COLO668 (cell line): ENCODE results near the gene CNFN.
"Not testable (repeated sequence)": the region's sequence is repeated elsewhere in the genome, so short reads cannot be mapped to it uniquely, and the experiment has no call there.

Experiments used
- DNase-seq: peaks from one replicate; lab custom pipeline; 2025; ENCODE audit not compliant: unreplicated experiment; lab: John Stamatoyannopoulos, UW

Gene CNFN

GRCh38 chr19:42352301-42353259 lies 37.5 kb downstream of the CNFN start:
- peak; percentile 34 for DNase-seq

- no peak for DNase-seq
Observed at GRCh38 chr19:42351079-42351735, 38.9 kb downstream of the CNFN start.

GRCh38 chr19:42350417-42350816 lies 39.7 kb downstream of the CNFN start:
- DNase-seq = no peak

GRCh38 chr19:42349378-42350107 lies 40.6 kb downstream of the CNFN start:
- no peak for DNase-seq

GRCh38 chr19:42348211-42348610 lies 41.9 kb downstream of the CNFN start:
- no peak for DNase-seq

GRCh38 chr19:42345191-42345812 lies 44.8 kb downstream of the CNFN start:
- no peak for DNase-seq

- no peak for DNase-seq
Observed at GRCh38 chr19:42344336-42344893, 45.7 kb downstream of the CNFN start.

GRCh38 chr19:42343344-42344110 lies 46.6 kb downstream of the CNFN start:
- DNase-seq = no peak

- DNase-seq = not testable (repeated sequence)
Observed at GRCh38 chr19:42339922-42340321, 50.2 kb downstream of the CNFN start.

GRCh38 chr19:42339126-42339860 lies 50.8 kb downstream of the CNFN start:
- not testable (repeated sequence) for DNase-seq
